ENCODE measurements around the gene KCNJ5. TPM values are rescaled to one million over a fixed set of nuclear protein-coding genes. Genes with fewer than 3 reads are reported as not detected.
A peak's percentile ranks its signal among the peaks of the same experiment; 100 is the strongest.

KCNJ5 gene
- total RNA-seq, 1 donor from 2014 or later, result not detected

GRCh38 chr11:128949791-128950454, 58.8 kb downstream of the KCNJ5 start:
- no peaks in the 10 kb centered on the region for H3K36me3 Mint-ChIP-seq (ENCODE audit: low read depth)
- H3K27me3 Mint-ChIP-seq (ENCODE audit: insufficient read depth), result peaks cover 23% of the 10 kb centered on the region
- no peaks in the 10 kb centered on the region for H3K9me3 Mint-ChIP-seq
- no peak overlapping the region for H3K4me3 Mint-ChIP-seq
- H3K4me1 Mint-ChIP-seq (ENCODE audit: low read depth), result no peaks in the 10 kb centered on the region
- intact Hi-C loops (cut with micrococcal nuclease), result no loop called here
- no peak overlapping the region for H3K27ac Mint-ChIP-seq
- no peak for DNase-seq (ENCODE audit: low spot score)

GRCh38 chr11:128953151-128953550, 62.0 kb downstream of the KCNJ5 start:
- Mint-ChIP-seq H3K4me3 (no peak overlapping the region), H3K9me3 (no peaks in the 10 kb centered on the region), H3K36me3 (ENCODE audit: low read depth) (no peaks in the 10 kb centered on the region), H3K27me3 (ENCODE audit: insufficient read depth) (peaks cover 32% of the 10 kb centered on the region), H3K4me1 (ENCODE audit: low read depth) (peaks cover 8% of the 10 kb centered on the region), H3K27ac (no peak overlapping the region)
- DNase-seq (ENCODE audit: low spot score), result no peak
- intact Hi-C loops (cut with micrococcal nuclease), result no loop called here

- H3K4me3 Mint-ChIP-seq, result no peak overlapping the region
- H3K36me3 Mint-ChIP-seq (ENCODE audit: low read depth), result no peaks in the 10 kb centered on the region
- no peak for DNase-seq (ENCODE audit: low spot score)
- no peaks in the 10 kb centered on the region for H3K9me3 Mint-ChIP-seq
- peaks cover 26% of the 10 kb centered on the region for H3K27me3 Mint-ChIP-seq (ENCODE audit: insufficient read depth)
- H3K27ac Mint-ChIP-seq, result no peak overlapping the region
- peaks cover 8% of the 10 kb centered on the region for H3K4me1 Mint-ChIP-seq (ENCODE audit: low read depth)
- intact Hi-C loops (cut with micrococcal nuclease), result loop anchor here (1.0 to 5.0 kb wide), 3 partner anchors 71 to 925 kb away; no protein-coding TSS in a partner anchor
Measured at GRCh38 chr11:128955636-128956035, 64.5 kb downstream of the KCNJ5 start.

GRCh38 chr11:128956401-128957201, 65.4 kb downstream of the KCNJ5 start:
- no peaks in the 10 kb centered on the region for H3K36me3 Mint-ChIP-seq (ENCODE audit: low read depth)
- intact Hi-C loops (cut with micrococcal nuclease), result loop anchor here (1.0 to 5.0 kb wide), 3 partner anchors 72 to 926 kb away; no protein-coding TSS in a partner anchor
- no peak overlapping the region for H3K4me3 Mint-ChIP-seq
- peaks cover 12% of the 10 kb centered on the region for H3K4me1 Mint-ChIP-seq (ENCODE audit: low read depth)
- H3K27me3 Mint-ChIP-seq (ENCODE audit: insufficient read depth), result peaks cover 26% of the 10 kb centered on the region
- no peaks in the 10 kb centered on the region for H3K9me3 Mint-ChIP-seq
- no peak overlapping the region for H3K27ac Mint-ChIP-seq
- no peak for DNase-seq (ENCODE audit: low spot score)

- no peak for DNase-seq (ENCODE audit: low spot score)
- no peak overlapping the region for H3K4me3 Mint-ChIP-seq
- H3K9me3 Mint-ChIP-seq, result no peaks in the 10 kb centered on the region
- intact Hi-C loops (cut with micrococcal nuclease), result loop anchor here (2.0 to 5.0 kb wide), 2 partner anchors 800 to 926 kb away; no protein-coding TSS in a partner anchor
- H3K36me3 Mint-ChIP-seq (ENCODE audit: low read depth), result no peaks in the 10 kb centered on the region
- peaks cover 26% of the 10 kb centered on the region for H3K27me3 Mint-ChIP-seq (ENCODE audit: insufficient read depth)
- H3K27ac Mint-ChIP-seq, result no peak overlapping the region
- peaks cover 14% of the 10 kb centered on the region for H3K4me1 Mint-ChIP-seq (ENCODE audit: low read depth)
Measured at GRCh38 chr11:128957202-128957482, 66.0 kb downstream of the KCNJ5 start.

- peaks cover 53% of the 10 kb centered on the region for H3K4me1 Mint-ChIP-seq (ENCODE audit: low read depth)
- no peaks in the 10 kb centered on the region for H3K36me3 Mint-ChIP-seq (ENCODE audit: low read depth)
Measured at GRCh38 chr11:128961645-128962044, 70.5 kb downstream of the KCNJ5 start.

GRCh38 chr11:128962896-128963295, 71.7 kb downstream of the KCNJ5 start:
- Mint-ChIP-seq H3K36me3 (ENCODE audit: low read depth) (no peaks in the 10 kb centered on the region), H3K27ac (no peak overlapping the region), H3K9me3 (peaks cover 3% of the 10 kb centered on the region), H3K4me3 (no peak overlapping the region), H3K4me1 (ENCODE audit: low read depth) (peaks cover 53% of the 10 kb centered on the region), H3K27me3 (ENCODE audit: insufficient read depth) (peaks cover 4% of the 10 kb centered on the region)
- intact Hi-C loops (cut with micrococcal nuclease), result loop anchor here (5.0 kb wide), 2 partner anchors 96 to 679 kb away; partner anchors contain the start of gene KCNJ1
- no peak for DNase-seq (ENCODE audit: low spot score)

More at GRCh38 chr11:128961645-128962044, 70.5 kb downstream of the KCNJ5 start:
- Mint-ChIP-seq H3K4me3 (no peak overlapping the region), H3K27me3 (ENCODE audit: insufficient read depth) (peaks cover 9% of the 10 kb centered on the region), H3K27ac (no peak overlapping the region), H3K9me3 (peaks cover 3% of the 10 kb centered on the region)
- DNase-seq (ENCODE audit: low spot score), result no peak
- intact Hi-C loops (cut with micrococcal nuclease), result loop anchor here (5.0 kb wide), 2 partner anchors 94 to 681 kb away; partner anchors contain the start of gene KCNJ1

- H3K9me3 Mint-ChIP-seq, result peaks cover 3% of the 10 kb centered on the region
- peaks cover 53% of the 10 kb centered on the region for H3K4me1 Mint-ChIP-seq (ENCODE audit: low read depth)
- intact Hi-C loops (cut with micrococcal nuclease), result loop anchor here (2.0 to 5.0 kb wide), 3 partner anchors 97 to 925 kb away; partner anchors contain the start of gene KCNJ1
- peak overlapping the region; percentile 62 for H3K27ac Mint-ChIP-seq
- H3K27me3 Mint-ChIP-seq (ENCODE audit: insufficient read depth), result peaks cover 3% of the 10 kb centered on the region
- no peak for DNase-seq (ENCODE audit: low spot score)
- peak overlapping the region; percentile 66 for H3K4me3 Mint-ChIP-seq
- no peaks in the 10 kb centered on the region for H3K36me3 Mint-ChIP-seq (ENCODE audit: low read depth)
Measured at GRCh38 chr11:128963744-128964325, 72.7 kb downstream of the KCNJ5 start.

GRCh38 chr11:128964463-128964930, 73.3 kb downstream of the KCNJ5 start:
- Mint-ChIP-seq H3K4me1 (ENCODE audit: low read depth) (peaks cover 56% of the 10 kb centered on the region), H3K9me3 (peaks cover 3% of the 10 kb centered on the region), H3K27ac (peak overlapping the region; percentile 55), H3K27me3 (ENCODE audit: insufficient read depth) (no peaks in the 10 kb centered on the region), H3K36me3 (ENCODE audit: low read depth) (no peaks in the 10 kb centered on the region), H3K4me3 (peak overlapping the region; percentile 41)
- intact Hi-C loops (cut with micrococcal nuclease), result loop anchor here (2.0 to 5.0 kb wide), 3 partner anchors 97 to 926 kb away; partner anchors contain the start of gene KCNJ1
- DNase-seq (ENCODE audit: low spot score), result no peak

- intact Hi-C loops (cut with micrococcal nuclease), result loop anchor here (2.0 kb wide), 1 partner anchor 927 kb away; no protein-coding TSS in a partner anchor
- Mint-ChIP-seq H3K27me3 (ENCODE audit: insufficient read depth) (no peaks in the 10 kb centered on the region), H3K9me3 (peaks cover 3% of the 10 kb centered on the region), H3K4me1 (ENCODE audit: low read depth) (peaks cover 66% of the 10 kb centered on the region), H3K4me3 (peak overlapping the region; percentile 41), H3K27ac (peak overlapping the region; percentile 53), H3K36me3 (ENCODE audit: low read depth) (peaks cover 1% of the 10 kb centered on the region)
- peak; percentile 6 for DNase-seq (ENCODE audit: low spot score)
Measured at GRCh38 chr11:128965485-128965884, 74.3 kb downstream of the KCNJ5 start.

GRCh38 chr11:128967578-128967977, 76.4 kb downstream of the KCNJ5 start:
- Mint-ChIP-seq H3K36me3 (ENCODE audit: low read depth) (peaks cover 11% of the 10 kb centered on the region), H3K9me3 (peaks cover 3% of the 10 kb centered on the region), H3K4me3 (no peak overlapping the region), H3K27me3 (ENCODE audit: insufficient read depth) (no peaks in the 10 kb centered on the region), H3K4me1 (ENCODE audit: low read depth) (peaks cover 72% of the 10 kb centered on the region), H3K27ac (no peak overlapping the region)
- intact Hi-C loops (cut with micrococcal nuclease), result no loop called here
- no peak for DNase-seq (ENCODE audit: low spot score)

- Mint-ChIP-seq H3K4me3 (no peak overlapping the region), H3K4me1 (ENCODE audit: low read depth) (peaks cover 58% of the 10 kb centered on the region), H3K36me3 (ENCODE audit: low read depth) (peaks cover 14% of the 10 kb centered on the region), H3K27me3 (ENCODE audit: insufficient read depth) (no peaks in the 10 kb centered on the region), H3K27ac (no peak overlapping the region), H3K9me3 (peaks cover 2% of the 10 kb centered on the region)
- DNase-seq (ENCODE audit: low spot score), result no peak
- intact Hi-C loops (cut with micrococcal nuclease), result no loop called here
Measured at GRCh38 chr11:128968916-128969315, 77.8 kb downstream of the KCNJ5 start.

Measured in activated T-helper 1 cell treated with anti-CD3 and anti-CD28 coated beads, Interleukin-12 subunit alpha, Interleukin-12 subunit beta, Interleukin-2, Interleukin-4 antibody, amounts not matched to agents 30 ng/mL and 10 ng/mL and 1 ng/mL, durations not matched to agents 14 hours and 24 hours and 36 hours (primary cell).